Activated CD8-positive, alpha-beta memory T cell treated with anti-CD3 and anti-CD28 coated beads for 36 hours (primary cell): ENCODE measurements around the gene PCDHB9. TPM values are rescaled to one million over a fixed set of nuclear protein-coding genes. Genes with fewer than 3 reads are reported as not detected.
"Not testable (repeated sequence)": the region's sequence is repeated elsewhere in the genome, so short reads cannot be mapped to it uniquely, and the experiment has no call there.

Experiments
- CTCF ChIA-PET: fragments of 350-600 bp; sonication (Branson Sonifier 250); formaldehyde crosslinking; loops from one replicate; lab custom pipeline; 2021; ENCODE audit warnings: antibody characterized with exemption; lab: Charles Lee
- POLR2A ChIA-PET: fragments of 350-600 bp; sonication (Branson Sonifier 250); formaldehyde crosslinking; loops from one replicate; lab custom pipeline; 2021; ENCODE audit warnings: antibody characterized with exemption; lab: Charles Lee
- total RNA-seq, 2 experiments: library from RNA; stranded (reverse); gene quantifications; one replicate each; pipeline ENCODE4 v1.2.3, GENCODE V29; 2021

Gene PCDHB9
- total RNA-seq, 2 experiments from 2014 or later = not detected

DNA sequence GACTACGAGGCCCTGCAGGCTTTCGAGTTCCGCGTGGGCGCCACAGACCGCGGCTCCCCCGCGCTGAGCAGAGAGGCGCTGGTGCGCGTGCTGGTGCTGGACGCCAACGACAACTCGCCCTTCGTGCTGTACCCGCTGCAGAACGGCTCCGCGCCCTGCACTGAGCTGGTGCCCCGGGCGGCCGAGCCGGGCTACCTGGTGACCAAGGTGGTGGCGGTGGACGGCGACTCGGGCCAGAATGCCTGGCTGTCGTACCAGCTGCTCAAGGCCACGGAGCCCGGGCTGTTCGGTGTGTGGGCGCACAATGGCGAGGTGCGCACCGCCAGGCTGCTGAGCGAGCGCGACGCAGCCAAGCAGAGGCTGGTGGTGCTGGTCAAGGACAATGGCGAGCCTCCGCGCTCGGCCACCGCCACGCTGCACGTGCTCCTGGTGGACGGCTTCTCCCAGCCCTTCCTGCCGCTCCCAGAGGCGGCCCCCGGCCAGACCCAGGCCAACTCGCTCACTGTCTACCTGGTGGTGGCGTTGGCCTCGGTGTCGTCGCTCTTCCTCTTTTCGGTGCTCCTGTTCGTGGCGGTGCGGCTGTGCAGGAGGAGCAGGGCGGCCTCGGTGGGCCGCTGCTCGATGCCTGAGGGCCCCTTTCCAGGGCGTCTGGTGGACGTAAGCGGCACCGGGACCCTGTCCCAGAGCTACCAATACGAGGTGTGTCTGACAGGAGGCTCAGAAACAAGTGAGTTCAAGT, 2.7 kb upstream of the PCDHB9 start:
- CTCF ChIA-PET, POLR2A ChIA-PET: not testable (repeated sequence)

DNA sequence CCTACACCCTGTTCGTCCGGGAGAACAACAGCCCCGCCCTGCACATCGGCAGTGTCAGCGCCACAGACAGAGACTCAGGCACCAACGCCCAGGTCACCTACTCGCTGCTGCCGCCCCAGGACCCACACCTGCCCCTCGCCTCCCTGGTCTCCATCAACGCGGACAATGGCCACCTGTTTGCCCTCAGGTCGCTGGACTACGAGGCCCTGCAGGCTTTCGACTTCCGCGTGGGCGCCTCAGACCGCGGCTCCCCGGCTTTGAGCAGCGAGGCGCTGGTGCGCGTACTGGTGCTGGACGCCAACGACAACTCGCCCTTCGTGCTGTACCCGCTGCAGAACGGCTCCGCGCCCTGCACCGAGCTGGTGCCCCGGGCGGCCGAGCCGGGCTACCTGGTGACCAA, 1.7 kb downstream of the PCDHB9 start:
- POLR2A ChIA-PET = interaction anchor here (0.6 kb wide), 1 partner anchor 431 kb away, joined by 3 read pairs; no protein-coding TSS in a partner anchor
- CTCF ChIA-PET = not testable (repeated sequence)

DNA sequence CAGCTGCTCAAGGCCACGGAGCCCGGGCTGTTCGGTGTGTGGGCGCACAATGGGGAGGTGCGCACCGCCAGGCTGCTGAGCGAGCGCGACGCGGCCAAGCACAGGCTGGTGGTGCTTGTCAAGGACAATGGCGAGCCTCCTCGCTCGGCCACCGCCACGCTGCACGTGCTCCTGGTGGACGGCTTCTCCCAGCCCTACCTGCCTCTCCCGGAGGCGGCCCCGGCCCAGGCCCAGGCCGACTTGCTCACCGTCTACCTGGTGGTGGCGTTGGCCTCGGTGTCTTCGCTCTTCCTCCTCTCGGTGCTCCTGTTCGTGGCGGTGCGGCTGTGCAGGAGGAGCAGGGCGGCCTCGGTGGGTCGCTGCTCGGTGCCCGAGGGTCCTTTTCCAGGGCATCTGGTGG, 2.2 kb downstream of the PCDHB9 start:
- POLR2A ChIA-PET, CTCF ChIA-PET: not testable (repeated sequence)

DNA sequence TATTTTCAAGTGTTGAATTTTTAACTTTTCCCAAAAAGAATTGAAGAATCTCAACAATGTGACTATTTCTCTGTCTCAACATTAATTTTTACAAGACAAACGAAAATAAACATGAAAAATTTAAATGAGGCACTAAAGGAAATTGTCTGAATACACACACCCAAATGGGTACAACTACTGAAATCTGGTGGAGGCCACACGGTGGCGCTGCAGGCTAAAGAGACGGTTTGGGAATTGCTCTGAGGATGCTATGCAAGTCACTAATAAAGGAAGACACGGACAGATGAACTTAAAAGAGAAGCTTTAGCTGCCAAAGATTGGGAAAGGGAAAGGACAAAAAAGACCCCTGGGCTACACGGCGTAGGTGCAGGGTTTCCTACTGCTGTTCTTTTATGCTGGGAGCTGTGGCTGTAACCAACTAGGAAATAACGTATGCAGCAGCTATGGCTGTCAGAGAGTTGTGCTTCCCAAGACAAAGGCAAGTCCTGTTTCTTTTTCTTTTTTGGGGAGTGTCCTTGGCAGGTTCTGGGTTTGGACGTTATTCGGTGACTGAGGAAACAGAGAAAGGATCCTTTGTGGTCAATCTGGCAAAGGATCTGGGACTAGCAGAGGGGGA, 5.3 kb downstream of the PCDHB9 start, which contains the start of gene PCDHB10:
PCDHB10 (plus strand) TSS at position 244 of the 616 bp plus-strand sequence; CDS start at position 444, 200 bp downstream.
- CTCF ChIA-PET = no interaction called here
- POLR2A ChIA-PET = no interaction called here

DNA sequence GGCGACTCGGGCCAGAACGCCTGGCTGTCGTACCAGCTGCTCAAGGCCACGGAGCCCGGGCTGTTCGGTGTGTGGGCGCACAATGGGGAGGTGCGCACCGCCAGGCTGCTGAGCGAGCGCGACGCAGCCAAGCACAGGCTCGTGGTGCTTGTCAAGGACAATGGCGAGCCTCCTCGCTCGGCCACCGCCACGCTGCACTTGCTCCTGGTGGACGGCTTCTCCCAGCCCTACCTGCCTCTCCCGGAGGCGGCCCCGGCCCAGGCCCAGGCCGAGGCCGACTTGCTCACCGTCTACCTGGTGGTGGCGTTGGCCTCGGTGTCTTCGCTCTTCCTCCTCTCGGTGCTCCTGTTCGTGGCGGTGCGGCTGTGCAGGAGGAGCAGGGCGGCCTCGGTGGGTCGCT, 7.4 kb downstream of the PCDHB9 start:
- CTCF ChIA-PET = not testable (repeated sequence)

DNA sequence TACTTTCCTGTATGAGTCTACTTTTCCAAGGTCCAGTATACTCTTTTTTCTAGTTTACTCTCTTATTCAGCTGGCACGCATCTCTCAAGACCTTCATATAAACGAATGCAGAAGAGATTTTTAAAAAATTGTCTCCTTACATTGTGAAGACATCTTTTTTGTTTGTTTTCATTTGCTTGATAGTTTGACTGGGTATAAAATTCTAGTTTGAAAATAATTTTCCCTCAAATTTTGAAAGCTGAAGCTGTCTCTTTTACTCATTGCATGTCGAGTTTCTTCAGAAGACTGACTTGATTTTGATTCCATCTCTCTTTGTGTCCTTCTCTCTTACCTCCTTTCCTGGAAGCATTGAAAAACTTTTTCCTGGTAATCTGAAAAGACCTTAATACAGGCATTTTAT, 9.4 kb downstream of the PCDHB9 start:
- ChIA-PET CTCF (no interaction called here), POLR2A (no interaction called here)

More for the DNA sequence above, 7.4 kb downstream of the PCDHB9 start:
- POLR2A ChIA-PET = not testable (repeated sequence)

DNA sequence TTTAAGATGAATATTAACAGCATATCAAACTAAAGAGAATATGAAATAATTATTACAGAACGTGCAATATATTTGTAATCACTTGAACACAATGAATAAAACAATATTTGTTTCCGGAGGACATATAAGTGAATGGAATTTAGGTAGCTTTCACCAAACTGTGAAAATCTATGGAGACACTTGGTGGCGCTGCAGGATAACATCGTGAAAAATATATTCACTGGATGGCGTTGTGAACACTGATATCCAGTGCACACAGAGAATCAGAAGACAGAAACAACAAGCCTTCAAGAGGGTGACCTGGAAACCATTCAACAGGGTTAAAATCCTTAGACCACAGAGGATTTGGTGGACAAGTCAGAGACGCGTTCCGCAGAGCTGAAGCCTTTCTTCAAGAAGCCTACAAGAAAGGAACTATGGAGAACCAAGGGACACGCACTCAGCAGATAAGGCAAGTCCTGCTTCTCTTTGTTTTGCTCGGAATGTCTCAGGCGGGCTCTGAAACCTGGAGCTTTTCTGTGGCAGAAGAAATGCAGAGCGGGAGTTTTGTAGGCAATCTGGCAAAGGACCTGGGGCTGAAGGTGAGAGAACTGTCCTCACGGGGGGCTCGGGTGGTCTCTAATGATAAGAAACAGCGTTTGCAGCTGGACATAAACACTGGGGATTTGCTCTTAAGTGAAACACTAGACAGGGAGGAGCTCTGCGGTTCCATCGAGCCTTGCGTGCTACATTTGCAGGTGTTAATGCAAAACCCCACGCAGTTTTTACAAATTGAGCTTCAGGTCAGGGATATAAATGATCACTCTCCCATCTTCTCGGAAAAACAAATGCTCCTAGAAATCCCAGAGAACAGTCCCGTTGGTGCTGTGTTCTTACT, 12.6 kb downstream of the PCDHB9 start, which contains the start of gene PCDHB11:
PCDHB11 (plus strand) TSS at position 269 of the 877 bp plus-strand sequence; CDS start at position 417, 148 bp downstream.
- CTCF ChIA-PET = no interaction called here

DNA sequence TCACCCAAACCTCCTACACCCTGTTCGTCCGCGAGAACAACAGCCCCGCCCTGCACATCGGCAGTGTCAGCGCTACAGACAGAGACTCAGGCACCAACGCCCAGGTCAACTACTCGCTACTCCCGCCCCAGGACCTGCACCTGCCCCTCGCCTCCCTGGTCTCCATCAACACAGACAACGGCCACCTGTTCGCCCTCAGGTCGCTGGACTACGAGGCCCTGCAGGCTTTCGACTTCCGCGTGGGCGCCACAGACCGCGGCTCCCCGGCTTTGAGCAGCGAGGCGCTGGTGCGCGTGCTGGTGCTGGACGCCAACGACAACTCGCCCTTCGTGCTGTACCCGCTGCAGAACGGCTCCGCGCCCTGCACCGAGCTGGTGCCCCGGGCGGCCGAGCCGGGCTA, 14.2 kb downstream of the PCDHB9 start:
- CTCF ChIA-PET, POLR2A ChIA-PET: not testable (repeated sequence)

More for the DNA sequence above, 12.6 kb downstream of the PCDHB9 start, which contains the start of gene PCDHB11:
- POLR2A ChIA-PET = no interaction called here

DNA sequence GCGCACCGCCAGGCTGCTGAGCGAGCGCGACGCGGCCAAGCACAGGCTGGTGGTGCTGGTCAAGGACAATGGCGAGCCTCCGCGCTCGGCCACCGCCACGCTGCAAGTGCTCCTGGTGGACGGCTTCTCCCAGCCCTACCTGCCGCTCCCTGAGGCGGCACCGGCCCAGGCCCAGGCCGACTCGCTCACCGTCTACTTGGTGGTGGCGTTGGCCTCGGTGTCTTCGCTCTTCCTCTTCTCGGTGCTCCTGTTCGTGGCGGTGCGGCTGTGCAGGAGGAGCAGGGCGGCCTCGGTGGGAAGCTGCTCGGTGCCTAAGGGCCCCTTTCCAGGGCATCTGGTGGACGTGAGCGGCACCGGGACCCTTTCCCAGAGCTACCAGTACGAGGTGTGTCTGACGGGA, 14.7 kb downstream of the PCDHB9 start:
- POLR2A ChIA-PET = not testable (repeated sequence)
- CTCF ChIA-PET = interaction anchor here (0.7 kb wide), 1 partner anchor 357 kb away, joined by 3 read pairs; no protein-coding TSS in a partner anchor

DNA sequence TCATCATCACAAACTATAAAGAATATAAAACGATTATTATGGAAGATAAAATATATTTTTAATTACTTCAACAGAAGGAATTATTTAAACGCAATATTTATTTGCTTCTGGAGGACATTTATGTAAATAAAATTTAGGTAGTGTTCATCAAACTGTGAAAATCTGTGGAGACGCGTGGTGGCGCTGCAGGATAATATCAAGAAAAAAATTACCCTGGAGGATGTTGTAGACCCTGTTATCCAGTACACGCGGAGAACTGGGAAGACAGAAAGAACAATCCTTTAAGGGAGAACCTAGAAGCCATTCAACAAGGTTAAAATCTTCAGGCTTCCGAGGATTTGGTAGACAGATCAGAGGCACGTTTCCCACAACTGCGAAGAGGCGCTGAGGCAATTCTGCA, 21.5 kb downstream of the PCDHB9 start, which contains the start of gene PCDHB12:
PCDHB12 (plus strand) TSS at position 242 of the 400 bp plus-strand sequence. CDS start 189 bp downstream, outside the sequence.
- ChIA-PET POLR2A (no interaction called here), CTCF (interaction anchor here (0.9 to 1.1 kb wide), 2 partner anchors 143 to 349 kb away, joined by 3 to 4 read pairs; no protein-coding TSS in a partner anchor)

DNA sequence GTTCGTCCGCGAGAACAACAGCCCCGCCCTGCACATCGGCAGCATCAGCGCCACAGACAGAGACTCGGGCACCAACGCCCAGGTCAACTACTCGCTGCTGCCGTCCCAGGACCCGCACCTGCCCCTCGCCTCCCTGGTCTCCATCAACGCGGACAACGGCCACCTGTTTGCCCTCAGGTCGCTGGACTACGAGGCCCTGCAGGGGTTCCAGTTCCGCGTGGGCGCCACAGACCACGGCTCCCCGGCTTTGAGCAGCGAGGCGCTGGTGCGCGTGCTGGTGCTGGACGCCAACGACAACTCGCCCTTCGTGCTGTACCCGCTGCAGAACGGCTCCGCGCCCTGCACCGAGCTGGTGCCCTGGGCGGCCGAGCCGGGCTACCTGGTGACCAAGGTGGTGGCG, 23.3 kb downstream of the PCDHB9 start:
- POLR2A ChIA-PET, CTCF ChIA-PET: not testable (repeated sequence)

DNA sequence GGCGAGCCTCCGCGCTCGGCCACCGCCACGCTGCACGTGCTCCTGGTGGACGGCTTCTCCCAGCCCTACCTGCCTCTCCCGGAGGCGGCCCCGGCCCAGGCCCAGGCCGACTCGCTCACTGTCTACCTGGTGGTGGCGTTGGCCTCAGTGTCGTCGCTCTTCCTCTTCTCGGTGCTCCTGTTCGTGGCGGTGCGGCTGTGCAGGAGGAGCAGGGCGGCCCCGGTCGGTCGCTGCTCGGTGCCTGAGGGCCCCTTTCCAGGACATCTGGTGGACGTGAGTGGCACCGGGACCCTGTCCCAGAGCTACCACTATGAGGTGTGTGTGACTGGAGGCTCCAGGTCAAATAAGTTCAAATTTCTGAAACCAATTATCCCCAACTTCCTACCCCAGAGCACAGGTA, 23.9 kb downstream of the PCDHB9 start:
- POLR2A ChIA-PET, CTCF ChIA-PET: not testable (repeated sequence)

DNA sequence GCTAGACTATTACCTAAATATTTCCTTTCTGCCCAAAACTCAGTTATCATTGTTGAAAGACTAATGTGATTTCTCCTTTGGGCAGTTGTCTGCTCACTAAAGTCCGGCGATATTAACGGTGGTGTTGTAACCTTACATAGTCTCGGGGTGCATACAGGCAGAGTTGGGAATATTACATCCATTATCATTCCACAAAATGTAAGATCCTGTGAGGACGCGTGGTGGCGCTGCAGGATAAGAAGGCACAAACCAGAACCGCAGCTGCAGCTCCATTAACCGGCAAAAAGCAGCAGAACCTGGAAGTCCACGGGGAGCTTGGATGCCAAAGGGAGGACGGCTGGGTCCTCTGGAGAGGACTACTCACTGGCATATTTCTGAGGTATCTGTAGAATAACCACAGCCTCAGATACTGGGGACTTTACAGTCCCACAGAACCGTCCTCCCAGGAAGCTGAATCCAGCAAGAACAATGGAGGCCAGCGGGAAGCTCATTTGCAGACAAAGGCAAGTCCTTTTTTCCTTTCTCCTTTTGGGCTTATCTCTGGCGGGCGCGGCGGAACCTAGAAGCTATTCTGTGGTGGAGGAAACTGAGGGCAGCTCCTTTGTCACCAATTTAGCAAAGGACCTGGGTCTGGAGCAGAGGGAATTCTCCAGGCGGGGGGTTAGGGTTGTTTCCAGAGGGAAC, 26.8 kb downstream of the PCDHB9 start, which contains the start of gene PCDHB13:
PCDHB13 (plus strand) TSS at position 264 of the 684 bp plus-strand sequence; CDS start at position 469, 205 bp downstream.
- CTCF ChIA-PET = not testable (repeated sequence)
- POLR2A ChIA-PET = interaction anchor here (0.7 kb wide), 1 partner anchor 272 kb away, joined by 3 read pairs; no protein-coding TSS in a partner anchor

DNA sequence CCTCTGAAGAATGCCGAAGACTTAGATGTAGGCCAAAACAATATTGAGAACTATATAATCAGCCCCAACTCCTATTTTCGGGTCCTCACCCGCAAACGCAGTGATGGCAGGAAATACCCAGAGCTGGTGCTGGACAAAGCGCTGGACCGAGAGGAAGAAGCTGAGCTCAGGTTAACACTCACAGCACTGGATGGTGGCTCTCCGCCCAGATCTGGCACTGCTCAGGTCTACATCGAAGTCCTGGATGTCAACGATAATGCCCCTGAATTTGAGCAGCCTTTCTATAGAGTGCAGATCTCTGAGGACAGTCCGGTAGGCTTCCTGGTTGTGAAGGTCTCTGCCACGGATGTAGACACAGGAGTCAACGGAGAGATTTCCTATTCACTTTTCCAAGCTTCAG, 27.6 kb downstream of the PCDHB9 start:
- POLR2A ChIA-PET = interaction anchor here (0.7 kb wide), 1 partner anchor 271 kb away, joined by 3 read pairs; no protein-coding TSS in a partner anchor

DNA sequence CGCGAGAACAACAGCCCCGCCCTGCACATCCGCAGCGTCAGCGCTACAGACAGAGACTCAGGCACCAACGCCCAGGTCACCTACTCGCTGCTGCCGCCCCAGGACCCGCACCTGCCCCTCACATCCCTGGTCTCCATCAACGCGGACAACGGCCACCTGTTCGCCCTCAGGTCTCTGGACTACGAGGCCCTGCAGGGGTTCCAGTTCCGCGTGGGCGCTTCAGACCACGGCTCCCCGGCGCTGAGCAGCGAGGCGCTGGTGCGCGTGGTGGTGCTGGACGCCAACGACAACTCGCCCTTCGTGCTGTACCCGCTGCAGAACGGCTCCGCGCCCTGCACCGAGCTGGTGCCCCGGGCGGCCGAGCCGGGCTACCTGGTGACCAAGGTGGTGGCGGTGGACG, 28.5 kb downstream of the PCDHB9 start:
- CTCF ChIA-PET, POLR2A ChIA-PET: not testable (repeated sequence)

More for the DNA sequence above, 27.6 kb downstream of the PCDHB9 start:
- CTCF ChIA-PET = not testable (repeated sequence)

DNA sequence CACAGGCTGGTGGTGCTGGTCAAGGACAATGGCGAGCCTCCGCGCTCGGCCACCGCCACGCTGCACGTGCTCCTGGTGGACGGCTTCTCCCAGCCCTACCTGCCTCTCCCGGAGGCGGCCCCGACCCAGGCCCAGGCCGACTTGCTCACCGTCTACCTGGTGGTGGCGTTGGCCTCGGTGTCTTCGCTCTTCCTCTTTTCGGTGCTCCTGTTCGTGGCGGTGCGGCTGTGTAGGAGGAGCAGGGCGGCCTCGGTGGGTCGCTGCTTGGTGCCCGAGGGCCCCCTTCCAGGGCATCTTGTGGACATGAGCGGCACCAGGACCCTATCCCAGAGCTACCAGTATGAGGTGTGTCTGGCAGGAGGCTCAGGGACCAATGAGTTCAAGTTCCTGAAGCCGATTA, 29.1 kb downstream of the PCDHB9 start:
- POLR2A ChIA-PET, CTCF ChIA-PET: not testable (repeated sequence)

DNA sequence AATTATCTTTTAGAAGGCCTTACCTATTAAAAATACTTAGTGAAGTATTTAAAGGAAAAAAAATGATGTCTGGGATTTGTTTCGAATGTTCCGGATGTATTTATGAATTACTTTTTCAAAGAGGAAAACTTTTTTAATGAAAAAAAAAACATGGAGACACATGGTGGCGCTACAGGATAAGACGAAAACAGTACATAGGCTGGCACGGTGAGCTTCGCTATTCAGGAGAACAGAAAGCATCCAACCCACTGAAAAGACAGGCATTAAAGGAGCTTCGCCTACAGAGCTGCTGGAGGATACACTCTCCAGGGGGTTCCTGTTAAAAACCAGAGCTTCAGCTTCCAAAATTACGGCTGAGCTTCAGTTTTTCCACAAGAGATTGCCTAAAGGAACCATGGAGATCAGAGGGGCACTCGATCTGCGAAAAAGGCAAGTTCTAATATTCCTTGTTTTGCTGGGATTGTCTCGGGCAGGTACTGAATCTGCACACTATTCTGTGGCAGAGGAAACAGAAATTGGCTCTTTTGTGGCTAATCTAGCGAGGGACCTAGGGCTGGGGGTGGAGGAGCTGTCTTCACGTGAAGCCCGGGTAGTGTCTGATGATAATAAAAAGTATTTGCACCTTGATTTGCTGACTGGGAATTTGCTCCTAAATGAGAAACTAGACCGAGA, 36.3 kb downstream of the PCDHB9 start, which contains the start of gene PCDHB14:
PCDHB14 (plus strand) TSS at position 232 of the 672 bp plus-strand sequence; CDS start at position 395, 163 bp downstream.
- CTCF ChIA-PET = no interaction called here
- POLR2A ChIA-PET = no interaction called here

DNA sequence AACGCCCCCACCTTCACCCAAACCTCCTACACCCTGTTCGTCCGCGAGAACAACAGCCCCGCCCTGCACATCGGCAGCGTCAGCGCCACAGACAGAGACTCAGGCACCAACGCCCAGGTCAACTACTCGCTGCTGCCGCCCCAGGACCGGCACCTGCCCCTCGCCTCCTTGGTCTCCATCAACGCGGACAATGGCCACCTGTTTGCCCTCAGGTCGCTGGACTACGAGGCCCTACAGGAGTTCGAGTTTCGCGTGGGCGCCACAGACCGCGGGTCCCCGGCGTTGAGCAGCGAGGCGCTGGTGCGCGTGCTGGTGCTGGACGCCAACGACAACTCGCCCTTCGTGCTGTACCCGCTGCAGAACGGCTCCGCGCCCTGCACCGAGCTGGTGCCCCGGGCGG, 37.9 kb downstream of the PCDHB9 start:
- POLR2A ChIA-PET, CTCF ChIA-PET: not testable (repeated sequence)
